ENCODE data around the gene ARHGAP23.

GRCh38 chr17:38544175-38544838 is 116.0 kb downstream of the ARHGAP23 start:
- TF ChIP-seq NFIC (IDR thresholded peaks at IDR 0.05) (no peak), REST (IDR thresholded peaks at IDR 0.05; ENCODE audit: low read depth) (no peak), YY1 (IDR thresholded peaks at IDR 0.05; ENCODE audit: low read depth) (no peak), CREB1 (IDR thresholded peaks at IDR 0.05; ENCODE audit: low read depth) (no peak), MAX (IDR thresholded peaks at IDR 0.05) (no peak), TEAD4 (IDR thresholded peaks at IDR 0.05) (no peak), EGR1 (IDR thresholded peaks at IDR 0.05) (no peak), TAF1 (IDR thresholded peaks at IDR 0.05; ENCODE audit: low read depth) (no peak), EP300 (IDR thresholded peaks at IDR 0.05; ENCODE audit: borderline replicate concordance) (no peak), RAD21 (IDR thresholded peaks at IDR 0.05; ENCODE audit: low read depth) (no peak), TCF12 (IDR thresholded peaks at IDR 0.05; ENCODE audit: low read depth) (no peak), CEBPB (IDR thresholded peaks at IDR 0.05) (no peak)
